ENCODE results near the gene MYOM1.

Gene MYOM1

DNA sequence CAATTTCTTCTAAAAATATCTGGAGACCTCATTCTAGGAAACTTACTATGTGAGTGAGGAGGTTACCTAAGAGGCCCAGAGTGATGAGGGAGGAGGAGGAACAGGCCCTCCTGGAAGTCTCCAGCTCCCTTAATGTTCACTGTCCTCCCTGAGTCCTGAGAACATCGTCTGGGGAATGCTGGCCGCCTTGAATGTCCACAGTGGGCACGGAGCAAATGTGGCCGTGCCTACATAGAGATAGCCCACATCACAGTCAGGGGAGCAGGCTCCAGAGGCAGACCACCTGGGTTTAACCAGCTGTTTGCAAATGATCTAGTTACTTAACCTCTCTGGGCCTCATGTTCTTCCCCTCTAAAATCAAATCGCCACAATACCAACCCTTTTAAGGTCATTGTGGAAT lies 123.8 kb downstream of the MYOM1 start:
- no peak for TF ChIP-seq CTCF (IDR thresholded peaks at IDR 0.05; ENCODE audit: insufficient read depth, low read depth, low read length, missing control alignments)
- H3K4me3 ChIP-seq (ENCODE audit: low read depth, low read length), result no peak overlapping the region
- DNase-seq (ENCODE audit: low read depth), result no peak

GRCh38 chr18:3094338-3094684 lies 125.5 kb downstream of the MYOM1 start:
- H3K4me3 ChIP-seq (ENCODE audit: low read depth, low read length), result no peak overlapping the region
- no peak for TF ChIP-seq CTCF (IDR thresholded peaks at IDR 0.05; ENCODE audit: insufficient read depth, low read depth, low read length, missing control alignments)
- DNase-seq (ENCODE audit: low read depth), result no peak

DNA sequence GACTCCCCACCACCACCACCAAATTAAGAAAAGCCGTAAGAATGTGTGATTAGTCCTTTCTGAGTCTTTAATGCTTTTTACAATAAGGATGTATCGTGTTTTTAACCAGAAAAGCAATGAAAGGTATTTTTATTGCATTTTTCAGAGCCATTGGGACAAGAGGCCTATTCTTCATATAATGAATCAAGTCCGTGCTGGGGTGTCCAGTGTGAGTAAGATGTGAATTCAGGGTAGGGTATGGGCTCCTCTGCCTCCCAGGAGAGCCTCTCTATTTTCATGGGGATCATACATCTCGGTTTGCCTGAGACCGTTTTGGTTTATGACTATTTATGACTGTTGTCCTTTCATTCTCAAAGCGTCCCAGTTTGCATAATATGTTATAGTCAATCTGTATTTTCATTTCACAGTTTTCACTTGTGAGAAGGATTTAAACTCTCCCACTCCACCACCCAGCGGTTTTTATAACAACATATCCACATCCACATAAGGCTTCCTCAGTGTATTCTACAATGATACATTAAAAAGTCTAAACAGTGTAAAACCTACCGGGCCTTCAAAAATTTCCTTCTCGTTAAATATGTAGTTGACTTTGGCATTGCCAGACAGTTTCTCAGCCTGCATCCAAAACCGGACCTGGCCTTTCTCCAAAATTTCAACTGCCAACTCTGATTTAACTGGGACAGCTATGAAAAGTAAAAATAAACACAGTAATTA lies 126.0 kb downstream of the MYOM1 start:
- DNase-seq (ENCODE audit: low read depth), result no peak
- no peak overlapping the region for H3K4me3 ChIP-seq (ENCODE audit: low read depth, low read length)
- no peak for TF ChIP-seq CTCF (IDR thresholded peaks at IDR 0.05; ENCODE audit: insufficient read depth, low read depth, low read length, missing control alignments)

- no peak for TF ChIP-seq CTCF (IDR thresholded peaks at IDR 0.05; ENCODE audit: insufficient read depth, low read depth, low read length, missing control alignments)
- H3K4me3 ChIP-seq (ENCODE audit: low read depth, low read length), result no peak overlapping the region
- DNase-seq (ENCODE audit: low read depth), result no peak
These were observed 127.0 kb downstream of the MYOM1 start for GRCh38 chr18:3092727-3093126.

GRCh38 chr18:3089579-3089978 lies 130.2 kb downstream of the MYOM1 start:
- TF ChIP-seq CTCF (IDR thresholded peaks at IDR 0.05; ENCODE audit: insufficient read depth, low read depth, low read length, missing control alignments), result no peak
- no peak for DNase-seq (ENCODE audit: low read depth)
- H3K4me3 ChIP-seq (ENCODE audit: low read depth, low read length), result no peak overlapping the region

DNA sequence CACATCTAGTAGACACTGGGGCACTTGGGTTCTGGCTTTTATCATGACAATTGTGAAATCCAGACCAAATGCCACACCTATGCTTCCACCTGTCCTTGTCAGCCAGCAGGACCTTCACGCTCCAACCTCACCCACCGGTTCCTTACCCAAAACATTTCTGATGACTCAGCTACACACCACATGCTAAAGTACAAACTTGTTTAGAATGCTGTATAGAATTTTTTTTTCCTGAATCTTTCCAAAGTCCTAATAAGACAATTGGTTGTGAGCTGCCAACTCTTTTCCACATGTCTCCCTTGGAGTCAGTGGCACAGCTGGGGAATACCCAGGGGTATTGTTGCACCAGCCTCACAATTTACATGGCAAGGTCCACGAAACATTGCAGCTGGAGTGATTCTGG lies 131.3 kb downstream of the MYOM1 start:
- TF ChIP-seq CTCF (IDR thresholded peaks at IDR 0.05; ENCODE audit: insufficient read depth, low read depth, low read length, missing control alignments), result no peak
- no peak overlapping the region for H3K4me3 ChIP-seq (ENCODE audit: low read depth, low read length)
- DNase-seq (ENCODE audit: low read depth), result no peak

DNA sequence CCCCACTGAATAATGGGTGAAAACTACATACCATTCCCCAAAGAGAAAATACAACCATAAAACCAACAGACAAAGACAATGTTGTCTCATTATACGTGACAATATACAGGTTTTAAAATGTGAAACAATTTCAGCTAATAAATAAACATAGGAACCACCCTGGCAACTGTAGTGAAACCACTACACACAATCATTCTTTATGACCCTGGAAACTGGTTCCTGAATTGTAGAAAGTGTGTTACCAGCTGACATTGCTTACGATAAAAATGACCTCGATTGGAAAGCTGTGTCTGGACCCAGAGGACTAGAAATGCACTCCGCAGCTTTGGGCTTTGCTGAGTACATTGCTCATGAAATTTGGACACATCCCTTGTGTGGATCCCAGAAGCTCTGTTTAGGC lies 132.9 kb downstream of the MYOM1 start:
- no peak for DNase-seq (ENCODE audit: low read depth)
- no peak overlapping the region for H3K4me3 ChIP-seq (ENCODE audit: low read depth, low read length)
- TF ChIP-seq CTCF (IDR thresholded peaks at IDR 0.05; ENCODE audit: insufficient read depth, low read depth, low read length, missing control alignments), result no peak
